MV-4-11 (cell line): ENCODE measurements around the gene IL17RE.

Source experiments
- DNase-seq: peaks from one replicate; lab custom pipeline; 2025; lab: John Stamatoyannopoulos, UW

Gene IL17RE

GRCh38 chr3:9955611-9956352, 53.1 kb downstream of the IL17RE start:
- DNase-seq, result no peak

- peak; percentile 34 for DNase-seq
These were observed 54.6 kb downstream of the IL17RE start for GRCh38 chr3:9957214-9957613.

- no peak for DNase-seq
These were observed 62.7 kb downstream of the IL17RE start for GRCh38 chr3:9965200-9965875.
